ENCODE data around the gene MOB1A.

Gene MOB1A

DNA sequence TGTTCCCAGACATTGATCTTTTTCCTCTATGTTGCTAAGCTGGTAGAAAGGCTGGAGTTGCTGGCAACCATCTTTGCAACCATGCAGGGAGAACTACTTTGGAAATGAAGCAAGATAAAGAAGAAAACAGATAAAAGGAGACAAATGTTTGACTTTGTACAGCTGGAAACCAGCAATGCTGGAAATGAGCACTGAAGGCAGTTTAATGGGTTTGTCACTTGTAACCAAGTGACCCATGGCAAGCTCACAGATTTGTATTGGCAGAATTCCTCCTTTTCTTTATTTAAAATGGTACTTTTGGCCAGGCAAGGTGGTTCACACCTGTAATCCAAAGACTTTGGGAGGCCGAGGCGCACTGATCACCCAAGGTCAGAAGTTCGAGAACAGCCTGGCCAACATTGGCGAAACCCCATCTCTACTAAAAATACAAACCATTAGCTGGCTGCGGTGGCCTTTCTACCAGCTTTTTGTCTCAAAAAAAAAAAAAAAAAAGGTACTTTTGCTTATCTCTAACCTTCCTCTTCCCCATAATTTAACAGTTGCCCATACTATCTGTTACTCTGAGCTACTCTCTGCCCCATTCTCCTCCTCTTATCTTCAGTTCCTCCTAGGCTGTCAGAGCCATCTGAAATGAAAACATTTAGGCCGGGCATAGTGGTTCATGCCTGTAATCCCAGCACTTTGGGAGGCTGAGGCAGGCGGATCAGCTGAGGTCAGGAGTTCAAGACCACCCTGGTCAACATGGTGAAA lies 28.9 kb downstream of the MOB1A start:
- no peak for DNase-seq (ENCODE audit: low read depth)
- TF ChIP-seq, protein P1, sequence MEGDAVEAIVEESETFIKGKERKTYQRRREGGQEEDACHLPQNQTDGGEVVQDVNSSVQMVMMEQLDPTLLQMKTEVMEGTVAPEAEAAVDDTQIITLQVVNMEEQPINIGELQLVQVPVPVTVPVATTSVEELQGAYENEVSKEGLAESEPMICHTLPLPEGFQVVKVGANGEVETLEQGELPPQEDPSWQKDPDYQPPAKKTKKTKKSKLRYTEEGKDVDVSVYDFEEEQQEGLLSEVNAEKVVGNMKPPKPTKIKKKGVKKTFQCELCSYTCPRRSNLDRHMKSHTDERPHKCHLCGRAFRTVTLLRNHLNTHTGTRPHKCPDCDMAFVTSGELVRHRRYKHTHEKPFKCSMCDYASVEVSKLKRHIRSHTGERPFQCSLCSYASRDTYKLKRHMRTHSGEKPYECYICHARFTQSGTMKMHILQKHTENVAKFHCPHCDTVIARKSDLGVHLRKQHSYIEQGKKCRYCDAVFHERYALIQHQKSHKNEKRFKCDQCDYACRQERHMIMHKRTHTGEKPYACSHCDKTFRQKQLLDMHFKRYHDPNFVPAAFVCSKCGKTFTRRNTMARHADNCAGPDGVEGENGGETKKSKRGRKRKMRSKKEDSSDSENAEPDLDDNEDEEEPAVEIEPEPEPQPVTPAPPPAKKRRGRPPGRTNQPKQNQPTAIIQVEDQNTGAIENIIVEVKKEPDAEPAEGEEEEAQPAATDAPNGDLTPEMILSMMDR (IDR thresholded peaks at IDR 0.05; ENCODE audit: low read depth, low read length, missing control alignments): no peak
- in situ Hi-C loops (cut with HindIII; ENCODE audit: low sequenced_read_pairs): no loop called here
- no peak overlapping the region for H3K4me3 ChIP-seq (ENCODE audit: low read depth, low read length)

- H3K4me3 ChIP-seq (ENCODE audit: low read depth, low read length): no peak overlapping the region
Observed at GRCh38 chr2:74149247-74149525, 29.5 kb downstream of the MOB1A start.

DNA sequence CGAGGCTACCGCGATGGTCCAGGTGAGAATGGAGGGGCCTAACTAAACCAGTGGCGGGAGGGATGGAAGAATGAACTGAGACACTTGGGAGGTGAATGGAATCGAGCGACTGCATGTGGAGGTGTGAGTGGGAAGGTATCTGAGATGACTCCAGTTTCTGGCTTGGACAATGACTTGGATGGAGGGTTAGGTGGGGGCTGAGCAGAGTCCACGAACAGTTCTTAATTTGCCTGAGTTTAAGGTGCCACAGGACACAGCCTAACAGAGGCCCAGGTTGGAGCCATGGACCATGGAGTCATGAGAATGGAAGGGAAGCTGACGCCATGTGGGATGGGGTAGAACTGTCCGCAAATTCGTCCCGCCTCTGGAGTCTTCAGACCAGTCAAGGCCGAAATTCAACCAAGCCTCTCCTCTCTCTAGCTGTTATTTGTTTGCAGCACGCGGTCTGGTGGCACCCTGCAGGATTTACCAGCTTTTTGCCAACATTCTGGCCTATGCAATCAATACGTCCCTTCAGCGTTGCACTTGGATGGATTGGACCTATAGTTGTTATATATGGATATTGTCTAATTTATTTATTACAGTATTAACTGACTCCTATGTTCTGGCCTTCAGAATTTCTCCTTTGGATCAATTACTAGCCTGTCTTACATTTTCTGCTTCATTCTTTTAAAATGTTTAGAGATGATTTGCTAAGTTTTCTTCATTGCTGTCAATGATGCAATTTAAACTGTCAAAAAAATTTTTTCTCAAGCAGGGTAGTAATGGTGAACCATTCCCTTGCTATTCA lies 30.0 kb downstream of the MOB1A start:
- H3K4me3 ChIP-seq (ENCODE audit: low read depth, low read length): peak overlapping the region; percentile 71
- TF ChIP-seq, protein P1 (IDR thresholded peaks at IDR 0.05; ENCODE audit: low read depth, low read length, missing control alignments): no peak
- DNase-seq (ENCODE audit: low read depth): no peak
- in situ Hi-C loops (cut with HindIII; ENCODE audit: low sequenced_read_pairs): no loop called here

More at GRCh38 chr2:74149247-74149525, 29.5 kb downstream of the MOB1A start:
- in situ Hi-C loops (cut with HindIII; ENCODE audit: low sequenced_read_pairs): no loop called here
- DNase-seq (ENCODE audit: low read depth): no peak
- TF ChIP-seq, protein P1 (IDR thresholded peaks at IDR 0.05; ENCODE audit: low read depth, low read length, missing control alignments): no peak

GRCh38 chr2:74147727-74148456 lies 30.8 kb downstream of the MOB1A start, which contains the start of gene BOLA3:
TSS of gene BOLA3 (minus strand) at chr2:74147912. CDS start at chr2:74147874, 38 bp downstream.
- TF ChIP-seq, protein P1 (IDR thresholded peaks at IDR 0.05; ENCODE audit: low read depth, low read length, missing control alignments): peak; percentile 42
- H3K4me3 ChIP-seq (ENCODE audit: low read depth, low read length): peak within 1 kb of the TSS; percentile 71
- in situ Hi-C loops (cut with HindIII; ENCODE audit: low sequenced_read_pairs): no loop called here
- no peak for DNase-seq (ENCODE audit: low read depth)

DNA sequence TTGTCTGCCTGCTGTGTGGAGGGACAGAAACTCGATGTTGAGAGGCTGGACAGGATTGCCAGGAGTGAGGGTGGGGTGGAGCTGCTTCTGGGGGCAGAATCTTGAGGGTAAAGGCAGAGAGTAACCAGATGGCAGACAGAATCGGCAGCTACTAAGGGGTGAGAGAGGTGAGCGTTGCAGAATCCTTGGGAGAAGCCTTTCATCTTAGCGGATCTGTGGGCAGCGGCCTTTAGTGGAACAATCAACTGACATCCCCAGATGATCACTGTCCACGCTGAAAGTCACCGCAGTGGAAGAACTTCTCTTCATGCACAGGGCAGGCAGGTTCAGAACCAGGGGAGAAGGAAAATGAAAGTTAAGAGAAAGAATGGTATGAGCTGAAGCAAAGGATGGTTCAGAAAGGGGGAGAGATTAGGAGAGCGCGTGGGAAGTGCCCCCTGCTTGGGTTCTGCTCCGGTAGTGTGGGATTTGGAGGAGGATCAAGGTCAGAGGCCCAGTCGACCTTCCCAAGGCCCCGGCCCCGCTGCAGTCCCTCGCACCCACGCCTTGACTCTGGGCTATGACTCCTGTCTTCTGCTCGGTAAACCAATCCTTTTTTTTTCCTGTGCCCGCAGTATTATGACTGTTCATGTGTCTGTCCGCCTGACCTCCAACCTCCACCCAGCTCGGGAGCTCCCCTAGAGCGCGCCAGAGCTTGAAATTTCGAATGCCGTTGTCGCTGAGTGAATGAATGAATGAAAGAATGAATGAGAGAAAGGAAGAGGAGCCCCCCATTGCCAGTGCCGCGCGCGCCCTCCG lies 31.6 kb downstream of the MOB1A start:
- in situ Hi-C loops (cut with HindIII; ENCODE audit: low sequenced_read_pairs): no loop called here
- H3K4me3 ChIP-seq (ENCODE audit: low read depth, low read length): peak overlapping the region; percentile 71
- DNase-seq (ENCODE audit: low read depth): no peak
- TF ChIP-seq, protein P1 (IDR thresholded peaks at IDR 0.05; ENCODE audit: low read depth, low read length, missing control alignments): no peak

GRCh38 chr2:74142340-74142739 lies 36.3 kb downstream of the MOB1A start:
- H3K4me3 ChIP-seq (ENCODE audit: low read depth, low read length): no peak overlapping the region
- DNase-seq (ENCODE audit: low read depth): no peak
- in situ Hi-C loops (cut with HindIII; ENCODE audit: low sequenced_read_pairs): no loop called here
- TF ChIP-seq, protein P1 (IDR thresholded peaks at IDR 0.05; ENCODE audit: low read depth, low read length, missing control alignments): no peak
